IPS DF 6.9 (cell line): ENCODE measurements around the gene RBP5.

ENCODE experiments used
- DNase-seq: peaks from one replicate; pipeline ENCODE4 v3.0.0-alpha.2; 2013; ENCODE audit warnings: low read depth, low spot score
- H3K27ac ChIP-seq: one replicate; pipeline ENCODE4 v1.5.1; 2013; ENCODE audit warnings: low read length, control low read depth
- H3K27me3 ChIP-seq: 2 replicates; pipeline ENCODE4 v1.6.1; 2013; ENCODE audit warnings: mild to moderate bottlenecking, low read length; ENCODE audit not compliant: control insufficient read depth, insufficient read depth
- H3K36me3 ChIP-seq: 2 replicates; pipeline ENCODE4 v1.6.1; 2013; ENCODE audit warnings: low read length; ENCODE audit not compliant: control insufficient read depth, insufficient read depth
- H3K4me1 ChIP-seq: 2 replicates; pipeline ENCODE4 v1.6.1; 2013; ENCODE audit warnings: low read length; ENCODE audit not compliant: control insufficient read depth, insufficient read depth
- H3K4me3 ChIP-seq: 2 replicates; pipeline ENCODE4 v1.5.1; 2013; ENCODE audit warnings: mild to moderate bottlenecking, low read length
- H3K9me3 ChIP-seq: 2 replicates; pipeline ENCODE4 v1.6.1; 2013; ENCODE audit warnings: low read length, inconsistent platforms; ENCODE audit not compliant: control insufficient read depth, insufficient read depth
- WGBS: extraction: QIAGEN DNeasy Blood & Tissue Kit; methylation state at CpG from one replicate; pipeline ENCODE4 v1.1.7; 2013; ENCODE audit warnings: mixed read lengths, missing lambda C conversion rate; ENCODE audit not compliant: insufficient read length, insufficient coverage; 5-methylcytosine and 5-hydroxymethylcytosine counted together

RBP5 gene

DNA sequence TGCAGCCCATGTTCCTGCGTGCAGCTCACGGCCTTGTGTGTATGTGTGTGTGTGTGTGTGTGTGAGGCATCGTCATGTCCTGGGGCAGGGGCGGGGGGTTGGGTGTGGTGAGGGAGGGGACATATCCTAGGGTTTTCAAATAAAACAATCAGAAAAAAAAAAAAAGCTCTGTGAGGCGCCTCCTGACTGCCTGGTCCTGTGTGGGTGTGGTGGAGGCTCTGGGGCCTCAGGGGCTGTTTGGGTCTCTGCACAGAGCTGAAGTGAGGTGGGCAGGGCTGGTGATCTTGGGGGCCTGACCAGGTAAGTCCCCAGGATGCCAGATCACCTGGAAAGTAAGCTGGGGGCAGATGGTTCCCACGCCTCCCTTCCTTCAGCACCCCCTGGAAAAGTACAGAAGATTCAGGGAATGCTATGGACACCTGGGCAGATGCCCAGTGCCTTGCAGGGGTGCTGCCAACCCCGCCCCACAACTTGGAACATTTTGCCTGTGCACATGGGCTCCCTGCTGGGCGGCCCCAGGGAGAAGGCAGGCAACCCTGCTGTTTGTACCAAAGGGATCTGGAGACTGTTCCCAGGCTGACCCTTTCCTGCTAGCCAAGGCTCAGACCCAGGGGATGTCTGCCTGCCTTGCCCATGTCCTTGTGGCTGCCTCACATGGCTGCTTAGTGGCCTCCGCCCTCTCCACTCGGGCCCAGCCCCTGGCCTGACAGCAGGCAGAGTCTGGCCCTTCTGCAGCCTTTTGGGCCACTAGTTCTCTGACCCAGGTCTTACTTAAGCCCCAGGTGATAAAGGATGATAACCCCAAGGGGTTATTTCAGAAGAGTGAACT lies 30.3 kb upstream of the RBP5 start:
- DNase-seq, result no peak
- Histone ChIP-seq H3K27ac (no peak overlapping the region), H3K4me3 (no peak overlapping the region), H3K27me3 (no peaks in the 10 kb centered on the region), H3K4me1 (no peaks in the 10 kb centered on the region), H3K9me3 (no peaks in the 10 kb centered on the region), H3K36me3 (peaks cover 1% of the 10 kb centered on the region; the same call in 1 of the 2 replicates)
- no CpG with 5 or more reads among the region's 10 CpGs for WGBS

DNA sequence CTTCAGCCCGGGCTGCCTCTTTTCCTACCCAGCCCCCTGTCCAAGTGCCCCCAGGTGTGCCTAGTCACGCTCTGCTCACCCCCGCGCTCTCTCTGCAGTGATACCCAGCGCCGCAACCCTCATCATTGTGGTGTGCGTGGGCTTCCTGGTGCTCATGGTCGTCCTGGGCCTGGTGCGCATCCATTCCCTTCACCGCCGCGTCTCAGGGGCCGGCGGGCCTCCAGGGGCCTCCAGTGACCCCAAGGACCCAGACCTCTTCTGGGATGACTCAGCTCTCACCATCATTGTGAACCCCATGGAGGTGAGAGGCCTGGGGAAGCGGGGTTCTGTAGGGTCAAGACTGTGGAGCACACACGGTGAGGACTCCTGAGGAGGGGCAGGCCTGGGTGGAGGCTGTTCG lies 28.7 kb upstream of the RBP5 start:
- DNase-seq, result no peak
- Histone ChIP-seq H3K27ac (no peak overlapping the region), H3K4me3 (no peak overlapping the region), H3K27me3 (no peaks in the 10 kb centered on the region), H3K4me1 (no peaks in the 10 kb centered on the region), H3K36me3 (peaks cover 3% of the 10 kb centered on the region; the same call in 1 of the 2 replicates), H3K9me3 (no peaks in the 10 kb centered on the region)
- no CpG with 5 or more reads among the region's 17 CpGs for WGBS

DNA sequence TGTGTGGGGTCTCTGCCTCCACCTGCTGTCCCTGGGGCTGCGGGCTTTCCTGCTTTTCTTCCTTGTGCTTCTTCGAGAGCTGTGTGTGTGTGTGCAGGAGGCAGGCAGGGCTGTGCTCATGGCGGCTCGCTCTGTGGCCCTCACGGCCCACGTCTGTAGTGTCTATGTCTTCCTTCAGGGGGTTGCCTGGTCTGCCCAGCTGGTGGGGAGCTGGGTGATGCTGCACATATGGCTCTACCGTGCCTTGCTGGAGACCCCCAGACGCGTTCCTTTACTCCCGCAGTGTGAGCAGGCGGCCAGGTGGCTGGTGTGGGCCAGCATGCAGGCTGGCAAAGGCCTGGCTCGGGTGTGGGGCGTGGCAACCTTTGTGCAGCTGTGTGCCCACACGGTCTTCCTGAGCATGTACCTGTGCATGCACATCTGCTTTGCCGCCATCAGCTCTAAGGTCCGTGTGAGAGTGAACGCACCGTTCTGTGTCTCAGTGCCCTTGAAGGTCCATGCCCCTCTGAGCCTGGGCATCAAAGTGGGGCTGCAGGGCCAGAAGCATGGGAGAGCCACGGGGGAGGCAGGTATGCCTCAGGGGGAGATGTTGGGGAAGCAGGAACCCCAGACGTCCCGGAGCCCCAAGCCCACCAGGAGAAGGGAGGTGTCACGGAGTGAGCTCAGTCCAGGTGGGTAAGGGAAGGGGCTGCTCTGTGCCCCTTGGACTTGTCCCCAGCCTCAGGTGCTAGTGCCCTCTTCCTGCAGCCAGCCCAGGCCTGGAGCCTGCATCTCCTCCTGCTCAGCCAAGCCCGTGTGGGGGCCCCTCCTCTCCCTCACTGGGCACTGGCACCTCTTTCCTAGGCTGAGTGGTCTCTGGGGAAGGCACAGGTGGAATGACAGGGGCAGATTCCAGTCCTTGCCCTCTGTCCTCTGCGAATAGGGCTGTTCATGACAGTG lies 27.8 kb upstream of the RBP5 start:
- H3K27ac ChIP-seq, result no peak overlapping the region
- H3K4me1 ChIP-seq, result no peaks in the 10 kb centered on the region
- no CpG with 5 or more reads among the region's 24 CpGs for WGBS
- no peak overlapping the region for H3K4me3 ChIP-seq
- H3K27me3 ChIP-seq, result no peaks in the 10 kb centered on the region
- H3K9me3 ChIP-seq, result no peaks in the 10 kb centered on the region
- H3K36me3 ChIP-seq, result peaks cover 3% of the 10 kb centered on the region; the same call in 1 of the 2 replicates
- DNase-seq, result no peak

DNA sequence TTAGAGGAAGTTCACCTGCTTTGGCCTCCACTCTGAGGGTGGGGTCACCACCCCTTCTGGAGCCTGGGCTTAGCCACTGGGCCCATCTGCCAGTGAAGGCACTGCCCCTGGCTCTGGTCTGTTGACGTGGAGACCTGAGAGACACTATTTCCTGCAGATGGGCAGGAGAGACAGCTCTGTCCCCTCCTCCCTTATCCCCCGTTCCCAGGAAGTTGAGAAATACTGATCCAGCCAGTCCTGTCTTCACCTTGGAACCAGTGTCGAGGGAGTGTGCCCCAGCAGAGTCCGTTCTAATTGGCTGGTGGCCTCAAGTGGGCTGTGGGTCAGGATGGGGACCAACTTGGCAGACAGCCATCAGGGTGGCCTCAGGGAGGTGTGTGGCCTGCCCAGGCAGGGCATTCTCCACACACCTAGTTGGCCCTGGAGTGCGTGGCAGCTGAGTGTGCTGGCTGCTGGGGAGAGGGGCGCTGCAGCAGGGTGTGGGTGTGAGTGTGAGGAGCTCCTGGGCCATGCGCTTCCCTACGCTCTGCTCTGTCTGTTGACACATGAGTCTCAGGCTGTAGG lies 26.9 kb upstream of the RBP5 start:
- no peak for DNase-seq
- Histone ChIP-seq H3K36me3 (peaks cover 7% of the 10 kb centered on the region; the same call in 1 of the 2 replicates), H3K4me1 (no peaks in the 10 kb centered on the region), H3K27ac (no peak overlapping the region), H3K4me3 (no peak overlapping the region), H3K9me3 (no peaks in the 10 kb centered on the region), H3K27me3 (no peaks in the 10 kb centered on the region)
- WGBS, result no CpG with 5 or more reads among the region's 8 CpGs

DNA sequence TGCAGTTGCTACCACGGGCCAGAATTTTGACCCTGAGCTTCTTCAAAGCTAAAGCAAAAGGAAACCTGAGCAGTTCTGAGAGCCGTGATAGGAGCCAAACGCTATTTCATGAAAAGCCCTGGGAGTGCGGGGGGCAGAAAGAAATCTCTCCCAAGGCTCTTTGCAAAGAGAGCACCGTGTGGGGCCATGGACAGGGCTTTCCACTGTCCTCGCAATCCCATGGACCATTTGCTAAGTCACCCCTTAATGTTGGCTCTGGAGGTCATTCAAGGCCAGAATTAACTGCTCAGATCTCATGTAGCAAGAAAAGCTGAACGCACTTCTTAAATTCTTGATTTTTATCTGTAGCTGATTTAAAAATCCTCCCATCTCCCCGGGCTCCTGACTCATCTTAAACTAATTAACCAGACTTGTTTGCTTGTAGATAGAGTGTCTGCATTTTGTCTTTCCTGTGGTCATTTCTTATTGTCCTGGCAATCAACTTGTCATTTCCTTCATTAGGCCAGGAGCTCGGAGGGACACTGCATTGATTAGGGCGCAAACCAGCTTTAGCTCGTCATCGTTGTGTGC lies 26.3 kb upstream of the RBP5 start:
- no peak overlapping the region for H3K27ac ChIP-seq
- no peak overlapping the region for H3K4me3 ChIP-seq
- DNase-seq, result no peak
- peaks cover 7% of the 10 kb centered on the region; the same call in 1 of the 2 replicates for H3K36me3 ChIP-seq
- no CpG with 5 or more reads among the region's 12 CpGs for WGBS
- H3K27me3 ChIP-seq, result no peaks in the 10 kb centered on the region
- no peaks in the 10 kb centered on the region for H3K4me1 ChIP-seq
- no peaks in the 10 kb centered on the region for H3K9me3 ChIP-seq

DNA sequence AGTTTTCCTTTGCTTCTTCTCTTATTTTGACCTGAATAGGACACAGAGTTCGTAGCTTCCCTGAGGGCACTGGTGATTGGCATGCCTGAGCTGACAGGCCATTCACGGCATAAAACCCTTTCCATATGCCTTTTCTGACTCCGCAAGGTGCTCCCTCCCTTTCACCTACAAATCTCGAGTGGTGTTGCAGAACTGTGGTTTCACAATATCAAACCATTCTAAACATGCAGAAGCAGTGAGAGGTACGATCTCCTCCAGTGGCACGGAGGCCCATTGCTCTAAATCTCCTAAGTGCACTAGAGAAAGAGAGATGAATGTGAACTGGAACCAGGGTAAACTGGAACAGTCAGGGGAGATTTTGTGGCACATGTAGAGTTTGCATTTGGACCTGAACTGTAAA lies 25.4 kb upstream of the RBP5 start:
- Histone ChIP-seq H3K4me1 (no peaks in the 10 kb centered on the region), H3K4me3 (no peak overlapping the region), H3K27ac (no peak overlapping the region), H3K36me3 (peaks cover 7% of the 10 kb centered on the region; the same call in 1 of the 2 replicates), H3K9me3 (no peaks in the 10 kb centered on the region), H3K27me3 (no peaks in the 10 kb centered on the region)
- WGBS, result no CpG with 5 or more reads among the region's 6 CpGs
- no peak for DNase-seq

DNA sequence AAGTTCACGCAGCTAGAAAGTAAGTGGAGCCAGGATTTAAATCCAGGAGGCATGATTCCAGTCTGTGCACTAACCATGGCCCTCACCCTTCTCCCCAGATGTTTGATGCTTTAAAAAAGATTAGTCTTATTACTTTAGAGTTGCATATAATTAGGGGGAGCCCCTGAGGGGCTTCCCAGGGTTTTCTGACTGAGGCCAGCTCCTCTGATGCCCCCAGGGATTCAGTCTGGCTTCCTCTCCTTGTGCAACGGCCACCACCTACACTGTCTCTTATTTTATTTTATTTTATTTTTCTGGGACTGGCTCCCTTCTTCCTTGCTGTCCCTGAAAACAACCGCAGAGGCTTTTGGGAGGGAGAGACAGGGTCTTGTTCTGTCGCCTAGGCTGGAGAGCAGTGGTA lies 24.1 kb upstream of the RBP5 start:
- Histone ChIP-seq H3K36me3 (peaks cover 7% of the 10 kb centered on the region; the same call in 1 of the 2 replicates), H3K9me3 (no peaks in the 10 kb centered on the region), H3K27me3 (no peaks in the 10 kb centered on the region), H3K27ac (no peak overlapping the region), H3K4me1 (no peaks in the 10 kb centered on the region), H3K4me3 (no peak overlapping the region)
- no CpG with 5 or more reads among the region's 4 CpGs for WGBS
- no peak for DNase-seq

DNA sequence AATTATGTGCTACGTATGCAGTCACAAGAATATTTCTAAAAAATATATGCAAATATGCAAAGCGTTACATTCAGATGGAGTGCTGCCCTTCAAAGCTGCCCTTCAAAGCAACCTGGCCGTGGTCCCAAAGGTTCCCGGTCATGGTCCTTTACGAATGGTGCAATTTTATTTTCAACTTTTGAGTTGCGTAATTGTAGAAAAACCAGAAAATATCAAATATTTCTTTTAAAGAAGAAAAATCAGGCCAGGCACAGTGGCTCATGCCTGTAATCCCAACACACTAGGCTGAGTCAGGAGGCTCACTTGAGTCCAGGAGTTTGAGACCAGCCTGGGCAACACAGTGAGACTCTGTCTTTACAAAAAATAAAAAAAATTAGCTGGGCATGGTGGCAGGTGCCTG lies 22.8 kb upstream of the RBP5 start:
- Histone ChIP-seq H3K4me3 (no peak overlapping the region), H3K4me1 (no peaks in the 10 kb centered on the region), H3K9me3 (no peaks in the 10 kb centered on the region), H3K27me3 (no peaks in the 10 kb centered on the region), H3K36me3 (peaks cover 7% of the 10 kb centered on the region; the same call in 1 of the 2 replicates), H3K27ac (no peak overlapping the region)
- no CpG with 5 or more reads among the region's 6 CpGs for WGBS
- no peak for DNase-seq

DNA sequence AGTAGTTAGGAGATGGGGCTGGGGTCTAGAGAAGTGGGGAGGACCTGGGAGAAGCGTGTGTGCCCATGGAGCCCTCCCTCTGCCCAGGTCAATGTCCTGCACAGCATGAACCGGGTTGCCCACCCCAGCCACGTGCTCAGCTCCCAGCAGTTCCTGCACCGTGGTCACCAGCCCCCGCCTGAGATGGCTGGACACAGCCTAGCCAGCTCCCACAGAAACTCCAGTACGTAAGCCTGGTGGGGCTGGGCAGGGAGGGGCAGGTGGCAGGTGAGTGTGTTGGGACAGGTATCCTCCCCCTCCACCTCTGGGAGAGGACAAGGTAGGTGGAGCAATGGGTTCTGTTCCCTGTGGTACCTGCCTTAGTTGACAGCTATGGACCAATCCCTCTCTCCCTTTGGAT lies 22.2 kb upstream of the RBP5 start:
- Histone ChIP-seq H3K27ac (no peak overlapping the region), H3K27me3 (no peaks in the 10 kb centered on the region), H3K36me3 (peaks cover 7% of the 10 kb centered on the region; the same call in 1 of the 2 replicates), H3K4me1 (no peaks in the 10 kb centered on the region), H3K9me3 (no peaks in the 10 kb centered on the region), H3K4me3 (no peak overlapping the region)
- WGBS, result no CpG with 5 or more reads among the region's 6 CpGs
- DNase-seq, result no peak

DNA sequence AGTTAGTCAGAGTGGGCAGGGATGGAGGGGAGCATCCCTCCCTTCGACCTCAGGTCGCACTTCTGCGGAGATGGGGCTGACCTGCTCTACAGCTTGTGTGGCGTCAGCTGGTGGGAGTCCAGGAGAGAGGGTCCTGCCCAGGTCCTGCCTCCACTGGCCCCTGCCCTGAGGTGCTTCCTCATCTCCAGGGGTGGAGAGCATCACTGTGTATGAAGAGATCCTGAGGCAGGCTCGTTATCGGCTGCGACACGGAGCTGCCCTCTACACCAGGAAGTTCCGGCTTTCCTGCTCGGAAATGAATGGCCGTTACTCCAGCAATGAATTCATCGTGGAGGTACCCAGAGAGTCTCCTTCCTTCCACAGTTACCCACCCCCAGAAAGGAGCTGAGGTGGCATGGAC lies 21.7 kb upstream of the RBP5 start:
- H3K4me3 ChIP-seq, result no peak overlapping the region
- H3K9me3 ChIP-seq, result no peaks in the 10 kb centered on the region
- no peak for DNase-seq
- H3K4me1 ChIP-seq, result no peaks in the 10 kb centered on the region
- no peak overlapping the region for H3K27ac ChIP-seq
- peaks cover 7% of the 10 kb centered on the region; the same call in 1 of the 2 replicates for H3K36me3 ChIP-seq
- no peaks in the 10 kb centered on the region for H3K27me3 ChIP-seq
- WGBS, result no CpG with 5 or more reads among the region's 12 CpGs
